ENCODE results near the gene FOLR3. TPM values are rescaled to one million over a fixed set of nuclear protein-coding genes. Genes with fewer than 3 reads are reported as not detected.
"Not testable (repeated sequence)": the region's sequence is repeated elsewhere in the genome, so short reads cannot be mapped to it uniquely, and the experiment has no call there.

FOLR3 gene
- polyA plus RNA-seq, 4 donors: 0.12 to 0.84 TPM; not detected in 2

DNA sequence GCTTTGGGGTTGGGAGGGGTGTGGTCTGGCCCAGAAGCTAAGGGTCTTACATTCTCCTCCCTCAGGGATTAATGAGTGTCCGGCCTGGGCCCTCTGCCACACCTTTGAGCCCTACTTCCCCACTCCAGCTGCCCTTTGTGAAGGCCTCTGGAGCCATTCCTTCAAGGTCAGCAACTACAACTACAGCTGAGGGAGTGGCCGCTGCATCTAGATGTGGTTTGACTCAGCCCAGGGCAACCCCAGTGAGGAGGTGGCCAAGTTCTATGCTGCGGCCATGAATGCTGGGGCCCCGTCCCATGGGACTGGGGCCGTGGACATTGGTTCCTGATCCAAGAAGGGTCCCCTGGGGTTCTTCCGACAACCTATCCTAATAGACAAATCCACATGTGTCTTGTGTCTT, 42.1 kb downstream of the FOLR3 start:
- 85 to 91% (median 86%) methylated on average over 6 of the region's 6 CpGs for WGBS, 3 donors
- no peak overlapping the region for H3K4me3 ChIP-seq (ENCODE audit: low read depth in 1 of 3, low read length in 3 of 3)
- DNase-seq: peak; percentile 11 to 35
- no peaks in the 10 kb centered on the region for H3K27me3 ChIP-seq (ENCODE audit: control insufficient read depth in 3 of 3, insufficient read depth in 3 of 3, low read length in 3 of 3)
- H3K4me1 ChIP-seq (ENCODE audit: control insufficient read depth in 3 of 3, insufficient read depth in 2 of 3, low read depth in 1 of 3, low read length in 2 of 3): peaks cover 0 to 33% (median 1%) of the 10 kb centered on the region in 3 donors
- H3K9me3 ChIP-seq (ENCODE audit: control insufficient read depth in 2 of 2, insufficient read depth in 1 of 2, low read depth in 1 of 2, low read length in 1 of 2): no peaks in the 10 kb centered on the region
- no peak for FAIRE-seq
- no peaks in the 10 kb centered on the region for H3K36me3 ChIP-seq (ENCODE audit: control insufficient read depth in 3 of 3, insufficient read depth in 2 of 3, low read depth in 1 of 3, low read length in 3 of 3)
- no peak overlapping the region for H3K27ac ChIP-seq (ENCODE audit: low read depth in 1 of 3, low read length in 2 of 3)

DNA sequence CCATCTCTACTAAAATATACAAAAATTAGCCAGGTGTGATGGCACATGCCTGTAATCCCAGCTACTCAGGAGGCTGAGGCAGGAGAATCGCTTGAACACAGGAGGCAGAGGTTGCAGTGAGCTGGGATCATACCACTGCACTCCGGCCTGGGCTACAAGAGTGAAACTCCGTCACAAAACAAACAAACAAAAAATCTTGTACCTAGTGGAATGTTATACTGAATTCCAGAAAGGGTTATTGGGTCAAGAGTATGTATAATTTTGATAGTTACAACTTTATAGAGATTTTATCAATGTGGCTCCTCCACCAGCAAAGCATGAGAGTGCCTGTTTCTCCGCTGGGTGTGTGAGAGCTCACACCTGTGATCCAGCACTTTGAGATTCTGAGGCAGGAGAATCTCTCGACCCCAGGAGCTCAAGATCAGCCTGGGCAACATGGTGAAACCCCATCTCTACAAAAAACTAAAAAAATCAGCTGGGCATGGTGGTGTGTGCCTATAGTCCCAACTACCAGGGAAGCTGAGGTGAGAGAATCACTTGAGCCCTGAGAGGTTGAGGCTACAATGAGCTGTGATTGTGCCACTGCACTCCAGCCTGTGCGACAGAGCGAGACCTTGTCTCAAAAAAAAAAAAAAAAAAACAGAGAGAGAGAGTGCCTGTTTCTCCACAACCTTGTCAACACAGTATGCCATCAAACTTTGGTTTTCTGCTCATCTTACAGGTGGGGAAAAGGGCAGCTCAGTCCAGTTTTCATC, 43.7 kb downstream of the FOLR3 start:
- H3K4me1 ChIP-seq (ENCODE audit: control insufficient read depth in 3 of 3, insufficient read depth in 2 of 3, low read depth in 1 of 3, low read length in 2 of 3): peaks cover 0 to 24% (median 1%) of the 10 kb centered on the region in 3 donors
- H3K9me3 ChIP-seq (ENCODE audit: control insufficient read depth in 2 of 2, insufficient read depth in 1 of 2, low read depth in 1 of 2, low read length in 1 of 2): no peaks in the 10 kb centered on the region
- H3K27ac ChIP-seq (ENCODE audit: low read depth in 1 of 3, low read length in 2 of 3): no peak overlapping the region
- no peak overlapping the region for H3K4me3 ChIP-seq (ENCODE audit: low read depth in 1 of 3, low read length in 3 of 3)
- H3K27me3 ChIP-seq (ENCODE audit: control insufficient read depth in 3 of 3, insufficient read depth in 3 of 3, low read length in 3 of 3): no peaks in the 10 kb centered on the region
- DNase-seq: no peak
- H3K36me3 ChIP-seq (ENCODE audit: control insufficient read depth in 3 of 3, insufficient read depth in 2 of 3, low read depth in 1 of 3, low read length in 3 of 3): no peaks in the 10 kb centered on the region
- WGBS, 3 donors: 78 to 81% (median 80%) methylated on average over 7 of the region's 7 CpGs
- no peak for FAIRE-seq

DNA sequence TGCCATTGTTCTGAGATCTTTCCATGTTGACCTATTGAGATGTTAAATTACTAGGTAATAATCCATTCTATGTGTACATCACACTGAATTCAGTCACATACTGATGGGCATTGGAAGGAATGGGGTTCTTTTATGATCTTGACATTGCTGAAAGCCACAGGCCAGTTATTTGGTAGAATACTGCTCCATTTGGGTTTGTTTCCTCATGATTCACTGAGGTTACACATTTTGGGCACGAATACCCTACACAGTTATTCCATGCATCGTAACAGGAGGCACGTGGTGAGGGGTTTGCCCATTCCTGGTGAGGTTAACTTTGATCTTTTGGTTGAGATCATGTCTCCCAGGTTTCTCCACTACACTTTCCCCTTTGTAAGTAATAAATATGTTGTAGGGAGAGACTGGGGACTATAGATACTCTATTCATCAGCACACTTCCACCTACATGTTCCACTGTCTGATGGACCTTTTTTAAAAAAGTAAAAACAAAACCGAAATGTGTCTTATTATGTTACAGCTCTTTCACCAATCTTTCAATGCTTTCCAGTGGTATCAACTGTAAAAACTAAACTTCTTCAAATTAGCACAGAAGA, 44.4 kb downstream of the FOLR3 start:
- DNase-seq: no peak
- FAIRE-seq: no peak
- Histone ChIP-seq H3K36me3 (ENCODE audit: control insufficient read depth in 3 of 3, insufficient read depth in 2 of 3, low read depth in 1 of 3, low read length in 3 of 3) (no peaks in the 10 kb centered on the region), H3K9me3 (ENCODE audit: control insufficient read depth in 2 of 2, insufficient read depth in 1 of 2, low read depth in 1 of 2, low read length in 1 of 2) (no peaks in the 10 kb centered on the region), H3K27ac (ENCODE audit: low read depth in 1 of 3, low read length in 2 of 3) (no peak overlapping the region), H3K4me3 (ENCODE audit: low read depth in 1 of 3, low read length in 3 of 3) (no peak overlapping the region), H3K4me1 (ENCODE audit: control insufficient read depth in 3 of 3, insufficient read depth in 2 of 3, low read depth in 1 of 3, low read length in 2 of 3) (peaks cover 0 to 18% (median 1%) of the 10 kb centered on the region in 3 donors), H3K27me3 (ENCODE audit: control insufficient read depth in 3 of 3, insufficient read depth in 3 of 3, low read length in 3 of 3) (no peaks in the 10 kb centered on the region)
- WGBS, 3 donors: 74 to 76% (median 75%) methylated on average over 4 of the region's 4 CpGs

DNA sequence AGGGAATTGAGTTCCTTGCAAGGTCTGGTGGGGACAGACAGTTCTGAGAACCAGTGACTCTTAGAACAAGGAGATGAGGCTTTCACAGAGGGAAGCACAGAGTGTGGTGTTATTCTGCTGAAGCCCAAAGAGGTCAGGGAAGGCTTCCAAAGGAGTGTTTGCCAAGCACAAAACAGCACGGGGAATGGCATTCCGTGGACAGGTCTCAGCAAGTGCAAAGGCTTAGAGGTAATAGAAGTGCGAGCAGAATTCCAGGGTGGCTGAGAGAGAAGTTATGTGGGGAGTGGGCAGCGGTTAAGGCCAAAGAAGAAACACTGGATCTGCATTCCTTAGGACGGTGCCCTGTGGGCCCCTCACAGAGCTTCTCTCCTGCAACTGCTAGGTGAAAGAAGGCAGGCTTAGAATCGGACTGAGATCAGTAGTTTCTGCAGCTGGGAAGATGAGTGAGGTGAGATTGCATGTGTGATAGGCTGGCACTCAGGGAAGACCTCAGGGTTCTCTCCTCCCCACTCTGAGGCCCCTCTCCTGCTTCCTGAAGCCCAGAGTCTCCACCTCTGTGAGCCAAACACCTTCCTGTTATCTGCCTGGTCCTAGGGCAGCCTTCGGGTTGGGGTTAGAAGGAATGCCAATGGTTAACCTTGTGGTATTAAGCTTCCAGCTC, 45.5 kb downstream of the FOLR3 start:
- H3K4me3 ChIP-seq (ENCODE audit: low read depth in 1 of 3, low read length in 3 of 3); H3K27me3 ChIP-seq (ENCODE audit: control insufficient read depth in 3 of 3, insufficient read depth in 3 of 3, low read length in 3 of 3); FAIRE-seq; H3K27ac ChIP-seq (ENCODE audit: low read depth in 1 of 3, low read length in 2 of 3); H3K36me3 ChIP-seq (ENCODE audit: control insufficient read depth in 3 of 3, insufficient read depth in 2 of 3, low read depth in 1 of 3, low read length in 3 of 3); DNase-seq; H3K9me3 ChIP-seq (ENCODE audit: control insufficient read depth in 2 of 2, insufficient read depth in 1 of 2, low read depth in 1 of 2, low read length in 1 of 2): not testable (repeated sequence)
- WGBS, 3 donors: 64 to 71% (median 68%) methylated on average over 7 of the region's 7 CpGs
- peaks cover 0 to 14% (median 1%) of the 10 kb centered on the region in 3 donors for H3K4me1 ChIP-seq (ENCODE audit: control insufficient read depth in 3 of 3, insufficient read depth in 2 of 3, low read depth in 1 of 3, low read length in 2 of 3)

DNA sequence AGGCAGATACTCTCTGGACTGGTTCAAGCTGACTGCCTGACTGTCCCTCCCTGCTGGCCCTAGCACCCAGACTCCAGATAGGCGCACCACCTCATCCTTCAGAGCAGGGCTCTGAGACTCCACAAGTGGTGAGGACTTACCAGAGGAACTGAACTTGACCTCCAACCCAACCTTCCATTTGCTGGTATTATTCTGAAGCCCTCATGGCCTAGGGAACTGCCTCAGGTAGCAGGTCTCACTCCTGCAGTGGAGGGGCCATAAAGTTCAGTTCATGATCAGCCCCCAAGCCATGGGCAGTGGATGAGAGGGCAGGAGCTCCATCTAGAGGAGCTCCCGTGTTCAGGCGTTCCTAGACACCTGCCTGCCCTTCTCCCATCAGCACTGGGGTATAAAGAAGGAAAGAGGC, 46.0 kb downstream of the FOLR3 start:
- not testable (repeated sequence) for H3K36me3 ChIP-seq (ENCODE audit: control insufficient read depth in 3 of 3, insufficient read depth in 2 of 3, low read depth in 1 of 3, low read length in 3 of 3); H3K27ac ChIP-seq (ENCODE audit: low read depth in 1 of 3, low read length in 2 of 3); H3K4me3 ChIP-seq (ENCODE audit: low read depth in 1 of 3, low read length in 3 of 3); H3K9me3 ChIP-seq (ENCODE audit: control insufficient read depth in 2 of 2, insufficient read depth in 1 of 2, low read depth in 1 of 2, low read length in 1 of 2); H3K27me3 ChIP-seq (ENCODE audit: control insufficient read depth in 3 of 3, insufficient read depth in 3 of 3, low read length in 3 of 3); FAIRE-seq
- peak; percentile 13 to 41 for DNase-seq
- WGBS, 3 donors: 49 to 72% (median 70%) methylated on average over 3 of the region's 3 CpGs
- H3K4me1 ChIP-seq (ENCODE audit: control insufficient read depth in 3 of 3, insufficient read depth in 2 of 3, low read depth in 1 of 3, low read length in 2 of 3): peaks cover 0 to 14% (median 0%) of the 10 kb centered on the region in 3 donors

DNA sequence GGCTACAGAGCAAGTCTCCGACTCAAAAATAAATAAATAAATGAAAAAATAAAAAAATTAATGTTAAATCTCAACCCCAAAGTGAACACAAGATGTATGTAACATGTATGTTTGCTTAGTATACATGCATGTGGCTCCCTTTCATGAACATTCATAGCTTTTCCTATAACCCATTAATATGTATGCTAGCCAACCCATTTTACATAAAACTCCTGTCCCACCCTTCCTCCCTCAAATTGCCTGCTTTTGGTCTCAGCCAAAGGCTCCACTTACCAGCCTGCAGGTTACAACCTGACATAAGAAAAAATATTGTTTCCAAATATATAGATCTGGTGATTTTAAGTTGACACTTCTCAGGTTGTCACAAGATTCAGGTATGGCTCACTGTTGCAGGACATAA, 52.7 kb downstream of the FOLR3 start:
- peaks cover 0 to 18% (median 0%) of the 10 kb centered on the region in 3 donors for H3K4me1 ChIP-seq (ENCODE audit: control insufficient read depth in 3 of 3, insufficient read depth in 2 of 3, low read depth in 1 of 3, low read length in 2 of 3)
- H3K27me3 ChIP-seq (ENCODE audit: control insufficient read depth in 3 of 3, insufficient read depth in 3 of 3, low read length in 3 of 3): no peaks in the 10 kb centered on the region
- FAIRE-seq (no peak), DNase-seq (no peak)
- no peaks in the 10 kb centered on the region for H3K9me3 ChIP-seq (ENCODE audit: control insufficient read depth in 2 of 2, insufficient read depth in 1 of 2, low read depth in 1 of 2, low read length in 1 of 2)
- no peaks in the 10 kb centered on the region for H3K36me3 ChIP-seq (ENCODE audit: control insufficient read depth in 3 of 3, insufficient read depth in 2 of 3, low read depth in 1 of 3, low read length in 3 of 3)
- 85 to 95% (median 92%) methylated on average over 1 of the region's 1 CpG for WGBS, 3 donors
- no peak overlapping the region for H3K4me3 ChIP-seq (ENCODE audit: low read depth in 1 of 3, low read length in 3 of 3)
- no peak overlapping the region for H3K27ac ChIP-seq (ENCODE audit: low read depth in 1 of 3, low read length in 2 of 3)

Other genes starting within 250 kb of the FOLR3 start
- 1 to 10 TPM; 2.7 to 5.2 (median 4.0) TPM for gene XNDC1N, start 207.1 kb upstream of the FOLR3 start, polyA plus RNA-seq
- gene RNF121, start 206.7 kb upstream of the FOLR3 start, polyA plus RNA-seq: 10 to 100 TPM; 15.9 to 38.6 (median 23.5) TPM
- gene IL18BP, start 136.8 kb upstream of the FOLR3 start, polyA plus RNA-seq: 1 to 10 TPM; 3.2 to 9.6 (median 7.2) TPM
- gene NUMA1, start 55.2 kb upstream of the FOLR3 start, polyA plus RNA-seq: 100 to 1,000 TPM in 3 of 4 donors, 10 to 100 TPM in 1; 68.1 to 286 (median 119) TPM
- gene LRRC51, start 54.9 kb upstream of the FOLR3 start, polyA plus RNA-seq: 10 to 100 TPM in 1 of 4 donors, 1 to 10 TPM in 3; 3.8 to 10.7 (median 5.6) TPM
- 100 to 1,000 TPM; 118 to 149 (median 125) TPM for gene LAMTOR1, start 32.4 kb upstream of the FOLR3 start, polyA plus RNA-seq
- gene TOMT, start 29.8 kb upstream of the FOLR3 start, polyA plus RNA-seq: not detected
- gene ANAPC15, start 23.0 kb upstream of the FOLR3 start, polyA plus RNA-seq: 10 to 100 TPM; 35.0 to 83.0 (median 65.7) TPM
- 1 to 10 TPM in 1 of 4 donors, under 1 TPM in 1, not detected in 2; 0.19 to 2.5 TPM for gene FOLR1, start 56.4 kb downstream of the FOLR3 start, polyA plus RNA-seq
- gene FOLR2, start 81.1 kb downstream of the FOLR3 start, polyA plus RNA-seq: 10 to 100 TPM in 2 of 4 donors, 1 to 10 TPM in 1, under 1 TPM in 1; 0.67 to 24.2 (median 8.6) TPM
- gene INPPL1, start 89.0 kb downstream of the FOLR3 start, polyA plus RNA-seq: 10 to 100 TPM; 43.2 to 64.7 (median 60.7) TPM
- gene PHOX2A, start 108.5 kb downstream of the FOLR3 start, polyA plus RNA-seq: 1 to 10 TPM in 1 of 4 donors, under 1 TPM in 1, not detected in 2; 0.86 to 3.3 TPM

Measured in small intestine (tissue), 7 donors.